ENCODE data around the gene OR2V1. TPM values are rescaled to one million over a fixed set of nuclear protein-coding genes. Genes with fewer than 3 reads are reported as not detected.

Gene OR2V1
- total RNA-seq, 1 experiment from 2014 or later = not detected

GRCh38 chr5:181142054-181142453 lies 11.1 kb upstream of the OR2V1 start:
- 0 out of 4 replicates have a peak, but pooled peaks cover 0 to 3% of the 10 kb centered on the region in 2 experiments for H3K9me3 ChIP-seq (ENCODE audit: control insufficient read depth in 1 of 2, insufficient read depth in 1 of 2, low read depth in 1 of 2, low read length in 2 of 2)
- CTCF ChIA-PET = no interaction called here
- H3K79me2 ChIP-seq (ENCODE audit: insufficient read depth, low read length) = no peaks in the 10 kb centered on the region
- TF ChIP-seq JUND (IDR thresholded peaks at IDR 0.05) (no peak), ELF1 (IDR thresholded peaks at IDR 0.05; ENCODE audit: borderline replicate concordance, low read depth) (no peak), SRF (IDR thresholded peaks at IDR 0.05; ENCODE audit: low read depth) (no peak), FOSL1 (IDR thresholded peaks at IDR 0.05; ENCODE audit: low read depth) (no peak), REST (IDR thresholded peaks at IDR 0.05; ENCODE audit: low read depth) (no peak), POLR2A (IDR thresholded peaks at IDR 0.05; ENCODE audit: borderline replicate concordance, extremely low read depth, insufficient read depth, insufficient read length) (no peak), RAD21 (IDR thresholded peaks at IDR 0.05; ENCODE audit: low read depth) (no peak), EGR1 (IDR thresholded peaks at IDR 0.05; ENCODE audit: low read depth) (no peak), CEBPB (IDR thresholded peaks at IDR 0.05; ENCODE audit: low read depth) (no peak), SP1 (IDR thresholded peaks at IDR 0.05; ENCODE audit: low read depth) (no peak), TCF7L2 (IDR thresholded peaks at IDR 0.05; ENCODE audit: borderline replicate concordance, extremely low read depth, insufficient read depth, insufficient read length) (no peak), SIN3A (IDR thresholded peaks at IDR 0.05; ENCODE audit: low read depth) (no peak), EZH2 (IDR thresholded peaks at IDR 0.05) (no peak), ZFX (IDR thresholded peaks at IDR 0.05) (no peak), CTCF (IDR thresholded peaks at IDR 0.05 in 2 of 3, conservative IDR thresholded peaks at IDR 0.05 in 1 of 3; ENCODE audit: borderline replicate concordance in 1 of 3, insufficient read depth in 1 of 3, low read depth in 2 of 3, low read length in 2 of 3) (no peak), EZH2phosphoT487 (IDR thresholded peaks at IDR 0.05; ENCODE audit: borderline replicate concordance) (no peak), POLR2AphosphoS5 (IDR thresholded peaks at IDR 0.05; ENCODE audit: low read depth, low read length) (no peak), MAX (IDR thresholded peaks at IDR 0.05) (no peak), ZNF274 (IDR thresholded peaks at IDR 0.05; ENCODE audit: low read depth, low read length) (no peak)
- TF ChIP-seq, protein P1, sequence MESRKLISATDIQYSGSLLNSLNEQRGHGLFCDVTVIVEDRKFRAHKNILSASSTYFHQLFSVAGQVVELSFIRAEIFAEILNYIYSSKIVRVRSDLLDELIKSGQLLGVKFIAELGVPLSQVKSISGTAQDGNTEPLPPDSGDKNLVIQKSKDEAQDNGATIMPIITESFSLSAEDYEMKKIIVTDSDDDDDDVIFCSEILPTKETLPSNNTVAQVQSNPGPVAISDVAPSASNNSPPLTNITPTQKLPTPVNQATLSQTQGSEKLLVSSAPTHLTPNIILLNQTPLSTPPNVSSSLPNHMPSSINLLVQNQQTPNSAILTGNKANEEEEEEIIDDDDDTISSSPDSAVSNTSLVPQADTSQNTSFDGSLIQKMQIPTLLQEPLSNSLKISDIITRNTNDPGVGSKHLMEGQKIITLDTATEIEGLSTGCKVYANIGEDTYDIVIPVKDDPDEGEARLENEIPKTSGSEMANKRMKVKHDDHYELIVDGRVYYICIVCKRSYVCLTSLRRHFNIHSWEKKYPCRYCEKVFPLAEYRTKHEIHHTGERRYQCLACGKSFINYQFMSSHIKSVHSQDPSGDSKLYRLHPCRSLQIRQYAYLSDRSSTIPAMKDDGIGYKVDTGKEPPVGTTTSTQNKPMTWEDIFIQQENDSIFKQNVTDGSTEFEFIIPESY (IDR thresholded peaks at IDR 0.05; ENCODE audit: extremely low read depth, insufficient replicate concordance, low read length) = no peak
- no peak overlapping the region for H3K4me2 ChIP-seq (ENCODE audit: low read length)
- no peak overlapping the region for H3K4me3 ChIP-seq (replicated peaks in 1 of 2; ENCODE audit: low read depth in 1 of 2, low read length in 2 of 2)
- no peaks in the 10 kb centered on the region for H3K4me1 ChIP-seq (ENCODE audit: control insufficient read depth in 1 of 2, insufficient read depth in 2 of 2, low read length in 2 of 2)
- no peak overlapping the region for H3K9ac ChIP-seq (ENCODE audit: low read length)
- H4K20me1 ChIP-seq (ENCODE audit: insufficient read depth) = no peaks in the 10 kb centered on the region
- no peak overlapping the region for H2AFZ ChIP-seq (ENCODE audit: low read depth, low read length, poor library complexity, severe bottlenecking)
- H3K36me3 ChIP-seq (ENCODE audit: control insufficient read depth in 1 of 2, insufficient read depth in 2 of 2, low read length in 2 of 2) = no peaks in the 10 kb centered on the region
- DNase-seq (ENCODE audit: low read depth, low spot score) = no peak
- POLR2A ChIA-PET = no interaction called here
- intact Hi-C loops (cut with micrococcal nuclease) = no loop called here
- no peak overlapping the region for H3K27ac ChIP-seq (ENCODE audit: low read depth, low read length)
- no peaks in the 10 kb centered on the region for H3K27me3 ChIP-seq (ENCODE audit: insufficient read depth, low read length)
- ATAC-seq = no peak
- RAD21 ChIA-PET (ENCODE audit: low non-redundant PET in 1 of 2, low total read pairs in 2 of 2, uncharacterized antibody in 2 of 2, unreplicated experiment in 2 of 2) = no interaction called here
- BruUV-seq (replicated peaks) = no TSS peak
- no peaks in the 10 kb centered on the region for H3K9me2 ChIP-seq (ENCODE audit: insufficient read depth)
